Measurements from ENCODE around the gene QDPR.

QDPR gene

GRCh38 chr4:17531538-17532285 lies 19.8 kb upstream of the QDPR start:
- no peak for TF ChIP-seq CTCF (IDR thresholded peaks at IDR 0.05; ENCODE audit: low read depth, low read length)
- DNase-seq (ENCODE audit: low read depth, low spot score) = no peak
- in situ Hi-C loops (cut with HindIII; ENCODE audit: low sequenced_read_pairs) = no loop called here
- no peak overlapping the region for H3K4me3 ChIP-seq (ENCODE audit: low read depth, low read length)

- no peak for DNase-seq (ENCODE audit: low read depth, low spot score)
- in situ Hi-C loops (cut with HindIII; ENCODE audit: low sequenced_read_pairs) = no loop called here
- no peak overlapping the region for H3K4me3 ChIP-seq (ENCODE audit: low read depth, low read length)
- no peak for TF ChIP-seq CTCF (IDR thresholded peaks at IDR 0.05; ENCODE audit: low read depth, low read length)
These were observed 16.8 kb upstream of the QDPR start for GRCh38 chr4:17528551-17529165.

GRCh38 chr4:17526695-17527477 lies 15.0 kb upstream of the QDPR start:
- TF ChIP-seq CTCF (IDR thresholded peaks at IDR 0.05; ENCODE audit: low read depth, low read length) = no peak
- DNase-seq (ENCODE audit: low read depth, low spot score) = no peak
- no peak overlapping the region for H3K4me3 ChIP-seq (ENCODE audit: low read depth, low read length)
- in situ Hi-C loops (cut with HindIII; ENCODE audit: low sequenced_read_pairs) = no loop called here

- no peak overlapping the region for H3K4me3 ChIP-seq (ENCODE audit: low read depth, low read length)
- TF ChIP-seq CTCF (IDR thresholded peaks at IDR 0.05; ENCODE audit: low read depth, low read length) = no peak
- DNase-seq (ENCODE audit: low read depth, low spot score) = no peak
- in situ Hi-C loops (cut with HindIII; ENCODE audit: low sequenced_read_pairs) = no loop called here
These were observed 11.8 kb upstream of the QDPR start for GRCh38 chr4:17523662-17524061.

GRCh38 chr4:17521595-17521994 lies 9.7 kb upstream of the QDPR start:
- H3K4me3 ChIP-seq (ENCODE audit: low read depth, low read length) = no peak overlapping the region
- DNase-seq (ENCODE audit: low read depth, low spot score) = no peak
- in situ Hi-C loops (cut with HindIII; ENCODE audit: low sequenced_read_pairs) = no loop called here
- no peak for TF ChIP-seq CTCF (IDR thresholded peaks at IDR 0.05; ENCODE audit: low read depth, low read length)

- H3K4me3 ChIP-seq (ENCODE audit: low read depth, low read length) = no peak overlapping the region
- no peak for TF ChIP-seq CTCF (IDR thresholded peaks at IDR 0.05; ENCODE audit: low read depth, low read length)
- DNase-seq (ENCODE audit: low read depth, low spot score) = no peak
- in situ Hi-C loops (cut with HindIII; ENCODE audit: low sequenced_read_pairs) = no loop called here
These were observed 5.8 kb upstream of the QDPR start for GRCh38 chr4:17517664-17518063.

Measured in astrocyte of the spinal cord (primary cell).